ENCODE data around the gene PARP11.

DNA sequence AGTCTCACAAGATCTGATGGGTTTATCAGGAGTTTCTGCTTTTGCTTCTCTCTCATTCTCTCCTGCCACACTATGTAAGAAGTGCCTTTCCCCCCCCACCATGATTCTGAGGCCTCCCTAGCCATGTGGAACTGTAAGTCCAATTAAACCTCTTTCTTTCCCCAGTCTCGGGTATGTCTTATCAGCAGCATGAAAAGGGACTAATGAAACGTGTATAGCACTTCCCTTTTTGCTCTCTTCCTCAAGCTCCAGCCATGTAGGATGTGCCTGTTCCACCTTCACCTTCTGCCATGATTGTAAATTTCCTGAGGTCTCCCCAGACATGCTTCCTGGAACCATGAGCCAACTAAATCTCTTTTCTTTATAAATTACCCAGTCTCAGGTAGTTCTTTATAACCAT is 113.3 kb downstream of the PARP11 start:
- TF ChIP-seq, protein P1, sequence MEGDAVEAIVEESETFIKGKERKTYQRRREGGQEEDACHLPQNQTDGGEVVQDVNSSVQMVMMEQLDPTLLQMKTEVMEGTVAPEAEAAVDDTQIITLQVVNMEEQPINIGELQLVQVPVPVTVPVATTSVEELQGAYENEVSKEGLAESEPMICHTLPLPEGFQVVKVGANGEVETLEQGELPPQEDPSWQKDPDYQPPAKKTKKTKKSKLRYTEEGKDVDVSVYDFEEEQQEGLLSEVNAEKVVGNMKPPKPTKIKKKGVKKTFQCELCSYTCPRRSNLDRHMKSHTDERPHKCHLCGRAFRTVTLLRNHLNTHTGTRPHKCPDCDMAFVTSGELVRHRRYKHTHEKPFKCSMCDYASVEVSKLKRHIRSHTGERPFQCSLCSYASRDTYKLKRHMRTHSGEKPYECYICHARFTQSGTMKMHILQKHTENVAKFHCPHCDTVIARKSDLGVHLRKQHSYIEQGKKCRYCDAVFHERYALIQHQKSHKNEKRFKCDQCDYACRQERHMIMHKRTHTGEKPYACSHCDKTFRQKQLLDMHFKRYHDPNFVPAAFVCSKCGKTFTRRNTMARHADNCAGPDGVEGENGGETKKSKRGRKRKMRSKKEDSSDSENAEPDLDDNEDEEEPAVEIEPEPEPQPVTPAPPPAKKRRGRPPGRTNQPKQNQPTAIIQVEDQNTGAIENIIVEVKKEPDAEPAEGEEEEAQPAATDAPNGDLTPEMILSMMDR (IDR thresholded peaks at IDR 0.05) = no peak
- TF ChIP-seq POLR2AphosphoS5 (IDR thresholded peaks at IDR 0.05) (no peak), POLR2A (IDR thresholded peaks at IDR 0.05; ENCODE audit: low read depth) (no peak)
